Measurements from ENCODE around the gene MOSPD3.

Gene MOSPD3

GRCh38 chr7:100575746-100576383, 36.5 kb upstream of the MOSPD3 start:
- DNase-seq (ENCODE audit: low spot score) = no peak

GRCh38 chr7:100576384-100576993, 35.9 kb upstream of the MOSPD3 start:
- no peak for DNase-seq (ENCODE audit: low spot score)

GRCh38 chr7:100577103-100577502, 35.2 kb upstream of the MOSPD3 start:
- DNase-seq (ENCODE audit: low spot score) = no peak

- DNase-seq (ENCODE audit: low spot score) = no peak
These were observed 34.8 kb upstream of the MOSPD3 start for GRCh38 chr7:100577507-100577906.

- DNase-seq (ENCODE audit: low spot score) = no peak
These were observed 33.8 kb upstream of the MOSPD3 start for GRCh38 chr7:100578246-100579183.

GRCh38 chr7:100580466-100581283, 31.7 kb upstream of the MOSPD3 start:
- no peak for DNase-seq (ENCODE audit: low spot score)

- no peak for DNase-seq (ENCODE audit: low spot score)
These were observed 30.2 kb upstream of the MOSPD3 start for GRCh38 chr7:100582041-100582579.

DNA sequence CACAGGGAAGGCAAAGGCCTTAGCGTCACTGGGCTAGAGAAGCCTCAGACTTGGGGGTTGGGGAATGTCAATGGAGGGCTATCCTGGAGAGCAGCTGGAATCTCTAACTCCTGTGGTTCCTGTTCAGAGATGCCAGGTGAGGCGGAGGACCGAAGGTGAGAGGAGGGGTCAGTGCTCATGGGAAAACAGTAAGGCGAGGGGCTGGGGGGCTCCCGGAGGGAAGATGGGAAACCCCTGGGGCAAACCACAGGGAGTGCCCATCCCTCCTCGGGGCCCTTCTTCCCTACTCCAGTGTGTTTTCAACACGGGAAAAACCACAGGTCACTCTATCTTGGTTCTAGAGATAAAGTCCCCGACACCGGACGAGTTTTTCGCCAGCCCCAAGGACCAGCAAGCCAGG, 29.7 kb upstream of the MOSPD3 start:
- no peak for DNase-seq (ENCODE audit: low spot score)

DNA sequence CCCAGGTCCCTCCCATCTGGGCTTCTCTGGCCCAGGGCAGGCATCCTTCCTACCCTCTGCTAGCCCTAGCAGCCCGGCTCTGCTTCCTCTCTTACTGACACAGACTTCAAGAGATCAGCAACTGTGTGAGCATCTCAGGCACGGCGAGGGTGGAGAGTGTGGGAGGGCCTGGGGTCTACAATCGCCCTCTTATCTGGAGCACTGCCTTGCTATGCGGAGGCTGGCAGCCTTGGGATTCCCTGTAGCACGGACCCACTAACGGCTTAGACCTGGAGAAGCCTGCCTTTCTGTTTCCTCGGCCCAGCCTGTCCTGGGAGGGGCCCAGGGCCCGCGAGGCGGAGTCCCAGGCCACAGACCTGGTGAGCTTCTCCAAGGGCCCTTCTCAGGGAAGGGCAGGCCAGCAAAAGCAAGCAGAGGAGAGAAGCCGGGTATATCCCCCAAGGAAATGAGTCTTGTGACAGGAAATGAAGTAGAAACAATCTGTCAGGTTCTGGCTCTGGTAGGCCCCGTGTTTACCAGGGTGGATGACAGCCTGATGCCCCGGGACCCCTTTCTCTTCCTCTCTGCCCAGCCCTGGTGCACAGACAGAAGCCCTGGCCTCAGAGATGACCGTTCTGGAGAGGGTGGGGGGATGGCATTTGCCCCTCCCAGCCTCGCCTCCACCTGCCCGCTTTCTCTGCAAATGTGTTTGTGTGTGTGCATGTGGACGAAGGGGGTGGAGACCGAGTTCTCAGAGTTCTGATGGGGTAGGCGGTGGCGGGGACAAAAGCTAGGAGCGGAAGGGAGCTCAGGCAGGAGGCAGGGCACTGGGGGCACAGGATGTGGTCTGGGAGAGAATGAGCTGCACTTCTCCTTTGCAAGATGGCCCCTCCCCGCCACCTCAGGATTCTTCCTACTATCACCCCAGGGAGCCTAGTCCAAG, 28.9 kb upstream of the MOSPD3 start:
- DNase-seq (ENCODE audit: low spot score) = peak; percentile 77

DNA sequence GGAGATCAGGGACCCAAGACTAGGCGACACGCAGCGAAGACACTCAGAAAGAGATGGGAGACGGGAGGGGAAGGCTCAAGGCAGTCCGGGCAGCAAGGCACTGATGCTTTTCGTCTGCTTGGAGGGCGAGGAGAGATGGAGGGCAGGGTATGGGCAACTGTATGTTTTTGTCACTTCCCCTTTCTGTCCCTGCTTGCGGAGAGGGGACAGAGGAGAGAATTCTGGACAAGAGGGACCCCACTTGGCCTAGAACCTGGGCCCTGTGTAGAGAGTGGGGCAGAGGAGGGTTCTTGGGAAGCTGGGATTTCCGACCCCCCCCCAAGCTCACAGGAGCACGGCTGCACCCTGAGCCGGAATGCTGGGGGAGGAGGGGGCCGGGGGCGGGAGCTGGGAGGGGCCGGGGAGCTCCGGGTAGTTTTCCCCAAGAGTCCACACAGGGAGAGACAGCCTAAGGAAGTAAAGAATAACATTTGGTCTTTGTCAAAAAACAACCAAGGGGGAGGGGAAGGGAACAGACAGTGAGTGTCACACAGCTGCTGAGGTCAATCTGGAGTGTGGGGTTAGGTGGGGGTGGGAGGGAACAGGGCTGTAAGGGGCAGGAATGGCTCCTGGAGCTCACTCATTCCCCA, 28.2 kb upstream of the MOSPD3 start:
- no peak for DNase-seq (ENCODE audit: low spot score)

- no peak for DNase-seq (ENCODE audit: low spot score)
These were observed 27.4 kb upstream of the MOSPD3 start for GRCh38 chr7:100584683-100585510.

DNA sequence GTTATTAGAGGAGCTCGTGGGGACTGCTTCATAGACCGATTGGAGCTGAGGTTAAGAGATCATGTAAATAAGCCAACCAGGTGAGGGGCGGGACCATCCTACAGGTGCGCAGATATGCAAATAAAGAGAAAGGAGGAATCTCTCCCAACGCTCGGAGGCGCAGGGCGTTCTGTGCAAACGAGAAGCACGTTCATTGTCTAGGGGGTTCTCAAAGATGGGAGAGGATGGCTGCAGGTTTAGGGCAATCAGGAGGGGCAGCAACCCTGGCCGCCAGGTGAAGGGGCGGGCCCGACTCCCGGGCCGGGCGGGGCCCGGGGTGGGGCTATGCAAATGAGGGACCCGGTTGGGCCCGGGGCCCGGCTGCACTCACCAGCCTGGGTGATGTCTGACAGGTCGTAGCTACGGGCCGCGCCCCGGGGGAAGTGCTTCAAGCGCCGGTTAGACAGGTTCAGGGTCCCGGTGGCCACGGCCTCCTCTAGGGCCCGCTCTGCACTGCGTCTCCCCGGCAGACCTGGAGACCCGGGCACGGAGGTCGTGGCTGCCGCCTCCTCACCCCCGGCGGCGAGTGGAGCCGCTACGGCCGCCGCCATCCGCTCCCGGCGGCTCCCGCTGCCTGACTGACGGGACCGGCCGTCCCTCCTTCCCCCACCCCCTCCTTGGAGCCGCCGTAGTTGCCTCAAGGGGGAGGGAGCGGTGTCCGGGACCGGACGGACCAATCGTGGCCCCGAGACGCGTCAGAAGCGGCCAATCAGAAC, 26.7 kb upstream of the MOSPD3 start, which contains the start of gene LRCH4:
Gene LRCH4 (minus strand): TSS at position 619 of the 755 bp plus-strand sequence. CDS start 29 bp downstream, at position 590.
- DNase-seq (ENCODE audit: low spot score) = peak; percentile 49

- DNase-seq (ENCODE audit: low spot score) = peak; percentile 100
These were observed 25.9 kb upstream of the MOSPD3 start, which contains the start of gene FBXO24 for GRCh38 chr7:100586266-100587025. FBXO24 (plus strand) TSS chr7:100586328; CDS start chr7:100586626, 298 bp downstream.

- no peak for DNase-seq (ENCODE audit: low spot score)
These were observed 23.9 kb upstream of the MOSPD3 start for GRCh38 chr7:100588438-100588837.

- no peak for DNase-seq (ENCODE audit: low spot score)
These were observed 22.9 kb upstream of the MOSPD3 start for GRCh38 chr7:100589341-100589947.

DNA sequence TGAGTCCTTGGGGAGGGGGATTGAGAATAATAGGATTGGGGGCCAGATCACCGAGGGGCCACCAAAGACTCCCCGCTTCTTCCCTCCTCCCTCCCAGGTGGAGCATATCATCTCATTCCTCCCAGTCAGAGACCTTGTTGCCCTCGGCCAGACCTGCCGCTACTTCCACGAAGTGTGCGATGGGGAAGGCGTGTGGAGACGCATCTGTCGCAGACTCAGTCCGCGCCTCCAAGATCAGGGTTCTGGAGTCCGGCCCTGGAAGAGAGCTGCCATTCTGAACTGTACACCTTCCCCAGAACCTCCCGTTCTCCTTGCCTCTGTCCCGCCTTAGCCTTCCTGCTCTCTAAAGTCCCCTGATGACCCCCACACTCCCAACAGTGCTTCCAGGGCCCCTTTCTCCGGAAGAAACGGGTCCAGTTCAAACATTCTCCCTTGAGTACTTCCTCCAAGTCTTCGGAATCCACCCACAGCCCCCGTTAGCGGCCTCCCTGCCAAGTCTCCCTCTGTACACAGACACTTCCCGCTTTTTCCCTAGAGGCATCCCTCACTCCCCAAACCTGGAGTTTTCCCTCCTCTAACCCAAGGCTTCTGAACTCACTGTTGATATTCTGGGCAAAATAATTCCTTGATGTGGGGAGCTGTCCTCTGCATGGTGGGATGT, 22.1 kb upstream of the MOSPD3 start:
- DNase-seq (ENCODE audit: low spot score) = no peak

Measured in CD4-positive, alpha-beta T cell treated with Interleukin-6 at 100 ng/mL for 8 hours (primary cell).